ENCODE data around the gene TAX1BP1. TPM values are rescaled to one million over a fixed set of nuclear protein-coding genes. Genes with fewer than 3 reads are reported as not detected.

The TAX1BP1 gene
- total RNA-seq, 3 donors from 2014 or later = 105 to 156 (median 110) TPM

GRCh38 chr7:27863880-27864279, 123.9 kb downstream of the TAX1BP1 start:
- DNase-seq (ENCODE audit: low spot score in 2 of 2) = peak; percentile 61 to 69
- Histone ChIP-seq H3K4me1 (no peaks in the 10 kb centered on the region), H3K36me3 (no peaks in the 10 kb centered on the region), H3K27ac (peak overlapping the region in 1 of 2 donors; percentile 50), H3K4me3 (no peak overlapping the region), H3K9me3 (no peaks in the 10 kb centered on the region), H3K27me3 (no peaks in the 10 kb centered on the region)
- TF ChIP-seq POLR2A (IDR thresholded peaks at IDR 0.05) (no peak), CTCF (IDR thresholded peaks at IDR 0.05) (no peak), POLR2AphosphoS5 (IDR thresholded peaks at IDR 0.05) (no peak)
- intact Hi-C loops (cut with DNase I; ENCODE audit: low total_unique reads) = no loop called here

- Histone ChIP-seq H3K27me3 (no peaks in the 10 kb centered on the region), H3K4me3 (no peak overlapping the region), H3K9me3 (no peaks in the 10 kb centered on the region), H3K36me3 (no peaks in the 10 kb centered on the region), H3K27ac (no peak overlapping the region), H3K4me1 (no peaks in the 10 kb centered on the region)
- DNase-seq (ENCODE audit: low spot score in 2 of 2) = no peak
- TF ChIP-seq CTCF (IDR thresholded peaks at IDR 0.05) (no peak), POLR2A (IDR thresholded peaks at IDR 0.05) (no peak), POLR2AphosphoS5 (IDR thresholded peaks at IDR 0.05) (no peak)
- intact Hi-C loops (cut with DNase I; ENCODE audit: low total_unique reads) = no loop called here
Observed at GRCh38 chr7:27866256-27866655, 126.3 kb downstream of the TAX1BP1 start.

- no peak for TF ChIP-seq POLR2A (IDR thresholded peaks at IDR 0.05)
- no peak for TF ChIP-seq CTCF (IDR thresholded peaks at IDR 0.05)
- TF ChIP-seq POLR2AphosphoS5 (IDR thresholded peaks at IDR 0.05) = no peak
- DNase-seq (ENCODE audit: low spot score in 2 of 2) = no peak
- no peaks in the 10 kb centered on the region for H3K36me3 ChIP-seq
- H3K4me1 ChIP-seq = no peaks in the 10 kb centered on the region
- H3K27me3 ChIP-seq = no peaks in the 10 kb centered on the region
- intact Hi-C loops (cut with DNase I; ENCODE audit: low total_unique reads) = no loop called here
- no peak overlapping the region for H3K4me3 ChIP-seq
- H3K27ac ChIP-seq = no peak overlapping the region
- no peaks in the 10 kb centered on the region for H3K9me3 ChIP-seq
Observed at GRCh38 chr7:27866828-27867672, 127.1 kb downstream of the TAX1BP1 start.

- H3K4me3 ChIP-seq = no peak overlapping the region
- intact Hi-C loops (cut with DNase I; ENCODE audit: low total_unique reads) = no loop called here
- no peaks in the 10 kb centered on the region for H3K9me3 ChIP-seq
- no peak for TF ChIP-seq POLR2AphosphoS5 (IDR thresholded peaks at IDR 0.05)
- TF ChIP-seq CTCF (IDR thresholded peaks at IDR 0.05) = no peak
- no peak for TF ChIP-seq POLR2A (IDR thresholded peaks at IDR 0.05)
- H3K36me3 ChIP-seq = no peaks in the 10 kb centered on the region
- H3K4me1 ChIP-seq = no peaks in the 10 kb centered on the region
- DNase-seq (ENCODE audit: low spot score in 2 of 2) = no peak
- H3K27me3 ChIP-seq = no peaks in the 10 kb centered on the region
- no peak overlapping the region for H3K27ac ChIP-seq
Observed at GRCh38 chr7:27868131-27868550, 128.2 kb downstream of the TAX1BP1 start.

GRCh38 chr7:27869056-27869455, 129.1 kb downstream of the TAX1BP1 start:
- no peaks in the 10 kb centered on the region for H3K36me3 ChIP-seq
- peaks cover 0 to 1% of the 10 kb centered on the region in 2 donors for H3K4me1 ChIP-seq
- no peak for TF ChIP-seq POLR2A (IDR thresholded peaks at IDR 0.05)
- TF ChIP-seq POLR2AphosphoS5 (IDR thresholded peaks at IDR 0.05) = no peak
- no peak for TF ChIP-seq CTCF (IDR thresholded peaks at IDR 0.05)
- intact Hi-C loops (cut with DNase I; ENCODE audit: low total_unique reads) = no loop called here
- H3K27me3 ChIP-seq = no peaks in the 10 kb centered on the region
- no peak overlapping the region for H3K27ac ChIP-seq
- no peak for DNase-seq (ENCODE audit: low spot score in 2 of 2)
- no peak overlapping the region for H3K4me3 ChIP-seq
- H3K9me3 ChIP-seq = no peaks in the 10 kb centered on the region

All from breast epithelium (tissue), 4 donors.